GM12878 (cell line): ENCODE measurements around the gene CTNNA2.

Experiments
- CTCF ChIP-seq, 3 experiments: IDR thresholded peaks in 2 of 3; conservative IDR thresholded peaks in 1 of 3; 2 replicates each; pipeline ENCODE4 v1.5.1; 2011; ENCODE audit warnings: low read depth in 3 of 3, low read length in 3 of 3, mild to moderate bottlenecking in 3 of 3, control low read depth in 2 of 3, moderate library complexity in 2 of 3, inconsistent platforms in 1 of 3, mixed read lengths in 1 of 3; ENCODE audit not compliant: control insufficient read depth in 2 of 3, insufficient read depth in 1 of 3; ENCODE audit errors: extremely low read depth in 1 of 3
- KDM1A ChIP-seq: fragments of 200-600 bp; sonication (generic); IDR thresholded peaks from 2 replicates; pipeline ENCODE4 v1.6.1; 2016; ENCODE audit warnings: borderline replicate concordance
- MYC ChIP-seq: IDR thresholded peaks from 2 replicates; pipeline ENCODE4 v1.6.1; 2011; ENCODE audit warnings: mild to moderate bottlenecking, low read length, moderate library complexity, inconsistent platforms; ENCODE audit not compliant: insufficient read depth, insufficient replicate concordance, insufficient read length, severe bottlenecking
- RAD51 ChIP-seq: fragments of 450-650 bp; IDR thresholded peaks from 2 replicates; pipeline ENCODE4 v1.6.1; 2016; ENCODE audit warnings: moderate library complexity, mild to moderate bottlenecking, inconsistent platforms
- SP1 ChIP-seq: IDR thresholded peaks from one replicate; pipeline ENCODE4 v1.6.1; 2011; ENCODE audit warnings: low read depth, low read length
- SREBF2 ChIP-seq: IDR thresholded peaks from 2 replicates; pipeline ENCODE4 v1.6.1; 2012; ENCODE audit warnings: mild to moderate bottlenecking, low read length
- TF ChIP-seq, protein P1 (sequence below): IDR thresholded peaks from 2 replicates; pipeline ENCODE4 v1.6.1; 2011; ENCODE audit warnings: borderline replicate concordance, low read depth, mild to moderate bottlenecking, moderate library complexity, low read length; ENCODE audit not compliant: insufficient read depth, poor library complexity, severe bottlenecking
- TF ChIP-seq, protein P2 (sequence below): fragments of 150-350 bp; IDR thresholded peaks from 2 replicates; pipeline ENCODE4 v1.6.1; 2016; ENCODE audit warnings: low read depth, low read length

GRCh38 chr2:80168801-80169200 is 656.0 kb downstream of the CTNNA2 start:
- TF ChIP-seq SP1 (no peak), RAD51 (no peak), SREBF2 (no peak), CTCF (IDR thresholded peaks at IDR 0.05 in 2 of 3, conservative IDR thresholded peaks at IDR 0.05 in 1 of 3; ENCODE audit: control insufficient read depth in 2 of 3, extremely low read depth in 1 of 3, insufficient read depth in 1 of 3, low read depth in 3 of 3, low read length in 3 of 3) (no peak), KDM1A (no peak), MYC (no peak)
- TF ChIP-seq, protein P1, sequence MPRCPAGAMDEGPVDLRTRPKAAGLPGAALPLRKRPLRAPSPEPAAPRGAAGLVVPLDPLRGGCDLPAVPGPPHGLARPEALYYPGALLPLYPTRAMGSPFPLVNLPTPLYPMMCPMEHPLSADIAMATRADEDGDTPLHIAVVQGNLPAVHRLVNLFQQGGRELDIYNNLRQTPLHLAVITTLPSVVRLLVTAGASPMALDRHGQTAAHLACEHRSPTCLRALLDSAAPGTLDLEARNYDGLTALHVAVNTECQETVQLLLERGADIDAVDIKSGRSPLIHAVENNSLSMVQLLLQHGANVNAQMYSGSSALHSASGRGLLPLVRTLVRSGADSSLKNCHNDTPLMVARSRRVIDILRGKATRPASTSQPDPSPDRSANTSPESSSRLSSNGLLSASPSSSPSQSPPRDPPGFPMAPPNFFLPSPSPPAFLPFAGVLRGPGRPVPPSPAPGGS, result no peak
- TF ChIP-seq, protein P2, sequence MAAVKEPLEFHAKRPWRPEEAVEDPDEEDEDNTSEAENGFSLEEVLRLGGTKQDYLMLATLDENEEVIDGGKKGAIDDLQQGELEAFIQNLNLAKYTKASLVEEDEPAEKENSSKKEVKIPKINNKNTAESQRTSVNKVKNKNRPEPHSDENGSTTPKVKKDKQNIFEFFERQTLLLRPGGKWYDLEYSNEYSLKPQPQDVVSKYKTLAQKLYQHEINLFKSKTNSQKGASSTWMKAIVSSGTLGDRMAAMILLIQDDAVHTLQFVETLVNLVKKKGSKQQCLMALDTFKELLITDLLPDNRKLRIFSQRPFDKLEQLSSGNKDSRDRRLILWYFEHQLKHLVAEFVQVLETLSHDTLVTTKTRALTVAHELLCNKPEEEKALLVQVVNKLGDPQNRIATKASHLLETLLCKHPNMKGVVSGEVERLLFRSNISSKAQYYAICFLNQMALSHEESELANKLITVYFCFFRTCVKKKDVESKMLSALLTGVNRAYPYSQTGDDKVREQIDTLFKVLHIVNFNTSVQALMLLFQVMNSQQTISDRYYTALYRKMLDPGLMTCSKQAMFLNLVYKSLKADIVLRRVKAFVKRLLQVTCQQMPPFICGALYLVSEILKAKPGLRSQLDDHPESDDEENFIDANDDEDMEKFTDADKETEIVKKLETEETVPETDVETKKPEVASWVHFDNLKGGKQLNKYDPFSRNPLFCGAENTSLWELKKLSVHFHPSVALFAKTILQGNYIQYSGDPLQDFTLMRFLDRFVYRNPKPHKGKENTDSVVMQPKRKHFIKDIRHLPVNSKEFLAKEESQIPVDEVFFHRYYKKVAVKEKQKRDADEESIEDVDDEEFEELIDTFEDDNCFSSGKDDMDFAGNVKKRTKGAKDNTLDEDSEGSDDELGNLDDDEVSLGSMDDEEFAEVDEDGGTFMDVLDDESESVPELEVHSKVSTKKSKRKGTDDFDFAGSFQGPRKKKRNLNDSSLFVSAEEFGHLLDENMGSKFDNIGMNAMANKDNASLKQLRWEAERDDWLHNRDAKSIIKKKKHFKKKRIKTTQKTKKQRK, result no peak
